GM12872 (cell line): ENCODE data around the gene ABCC4.

ENCODE experiments used
- CTCF ChIP-seq: IDR thresholded peaks from 3 replicates; pipeline ENCODE4 v1.5.1; 2011; ENCODE audit warnings: low read depth, mild to moderate bottlenecking, low read length, moderate library complexity; ENCODE audit not compliant: insufficient read depth

The ABCC4 gene

GRCh38 chr13:95250961-95251360, 50.3 kb downstream of the ABCC4 start:
- no peak for TF ChIP-seq CTCF

- no peak for TF ChIP-seq CTCF
These were observed 52.3 kb downstream of the ABCC4 start for GRCh38 chr13:95248953-95249352.

- no peak for TF ChIP-seq CTCF
These were observed 53.4 kb downstream of the ABCC4 start for GRCh38 chr13:95247852-95248251.

GRCh38 chr13:95247171-95247570, 54.1 kb downstream of the ABCC4 start:
- TF ChIP-seq CTCF: no peak

GRCh38 chr13:95246292-95247082, 54.8 kb downstream of the ABCC4 start:
- TF ChIP-seq CTCF: no peak

- no peak for TF ChIP-seq CTCF
These were observed 56.2 kb downstream of the ABCC4 start for GRCh38 chr13:95245071-95245470.

- no peak for TF ChIP-seq CTCF
These were observed 58.0 kb downstream of the ABCC4 start for GRCh38 chr13:95243207-95243606.
